T-helper 9 cell (primary cell): ENCODE data around the gene TIMM10B.

ENCODE experiments used
- DNase-seq: peaks from one replicate; pipeline ENCODE4 v3.0.0-alpha.2; 2020
- total RNA-seq, 2 donors: gene quantifications; one replicate each; lab custom pipeline; 2026; lab: John Stamatoyannopoulos, UW

Gene TIMM10B, protein sequence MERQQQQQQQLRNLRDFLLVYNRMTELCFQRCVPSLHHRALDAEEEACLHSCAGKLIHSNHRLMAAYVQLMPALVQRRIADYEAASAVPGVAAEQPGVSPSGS
- total RNA-seq: 48.5 to 59.6 reads per million in 2 donors

- peak; percentile 95 for DNase-seq
Observed at GRCh38 chr11:6481012-6481923, at the start of gene TIMM10B, which contains the start of gene ARFIP2. Gene TIMM10B (plus strand): TSS chr11:6481501. CDS start chr11:6481517, 16 bp downstream. Gene ARFIP2 (minus strand): TSS chr11:6481331. CDS start chr11:6480421, 910 bp downstream.

- DNase-seq: no peak
Observed at GRCh38 chr11:6431861-6432260, 49.4 kb upstream of the TIMM10B start.

GRCh38 chr11:6433998-6434660, 47.2 kb upstream of the TIMM10B start:
- DNase-seq: no peak

DNA sequence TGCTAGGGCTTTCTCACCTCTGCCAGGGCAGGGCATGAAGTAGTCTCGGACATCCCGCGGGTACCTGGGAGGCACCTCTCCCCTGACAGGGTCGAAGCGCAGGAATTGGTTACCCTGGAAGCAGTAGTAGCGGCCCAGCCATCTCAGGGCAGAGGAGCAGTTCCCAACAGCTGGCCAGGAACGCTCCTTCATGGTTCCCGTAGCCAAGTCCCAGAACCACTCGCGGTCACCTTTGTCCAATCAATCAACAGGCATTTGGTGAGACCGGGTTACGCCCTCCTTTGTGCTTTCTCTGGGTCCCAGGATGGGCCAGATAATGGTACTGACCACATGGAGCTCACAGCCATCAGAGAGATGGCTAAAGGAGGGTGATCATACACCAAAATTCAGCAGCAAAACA, 43.9 kb upstream of the TIMM10B start:
- no peak for DNase-seq

DNA sequence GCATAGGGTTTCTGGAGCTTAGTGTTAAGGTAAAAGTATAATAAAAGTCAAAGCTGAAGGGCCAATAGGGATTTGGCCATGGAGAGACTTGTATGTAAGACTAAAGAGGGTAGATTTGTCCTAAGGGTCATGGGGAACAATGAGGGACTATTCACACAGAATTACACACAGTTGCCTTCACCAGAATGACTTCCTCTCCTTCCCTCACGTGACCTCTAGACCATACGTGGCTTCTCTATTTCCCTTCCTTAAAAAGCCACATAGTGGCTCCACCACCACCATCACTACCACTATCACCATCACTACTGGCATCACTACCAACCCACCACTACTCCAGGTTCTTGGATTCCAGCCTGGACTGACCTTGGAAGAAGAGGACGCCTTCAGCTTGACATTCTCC, 43.3 kb upstream of the TIMM10B start:
- DNase-seq: no peak

- no peak for DNase-seq
Observed at GRCh38 chr11:6438979-6439571, 42.2 kb upstream of the TIMM10B start.

DNA sequence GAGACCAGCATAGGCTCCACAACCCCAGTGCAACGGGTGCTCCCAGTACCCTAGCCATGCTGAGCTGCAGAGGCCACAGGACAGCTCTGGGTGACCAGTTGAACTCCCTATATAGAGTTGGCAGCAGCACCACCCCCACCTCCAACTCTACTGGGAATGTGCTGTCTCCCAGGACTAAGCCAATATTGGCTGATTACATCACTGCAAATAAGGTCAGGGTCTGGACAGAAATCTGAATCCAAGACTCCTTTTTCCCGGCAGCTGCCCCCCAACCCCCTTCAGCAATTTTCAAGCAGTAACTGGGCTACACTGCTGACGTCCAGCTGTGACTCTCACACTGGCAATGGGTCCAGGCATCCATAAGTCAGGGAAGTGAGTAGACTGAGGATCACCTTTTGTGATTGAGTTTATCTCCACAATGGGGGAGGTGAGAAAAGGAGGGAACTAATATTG, 40.4 kb upstream of the TIMM10B start, which contains the start of gene HPX:
TSS of gene HPX (minus strand) at position 82 of the 453 bp plus-strand sequence. CDS start at position 58, 24 bp downstream.
- no peak for DNase-seq

DNA sequence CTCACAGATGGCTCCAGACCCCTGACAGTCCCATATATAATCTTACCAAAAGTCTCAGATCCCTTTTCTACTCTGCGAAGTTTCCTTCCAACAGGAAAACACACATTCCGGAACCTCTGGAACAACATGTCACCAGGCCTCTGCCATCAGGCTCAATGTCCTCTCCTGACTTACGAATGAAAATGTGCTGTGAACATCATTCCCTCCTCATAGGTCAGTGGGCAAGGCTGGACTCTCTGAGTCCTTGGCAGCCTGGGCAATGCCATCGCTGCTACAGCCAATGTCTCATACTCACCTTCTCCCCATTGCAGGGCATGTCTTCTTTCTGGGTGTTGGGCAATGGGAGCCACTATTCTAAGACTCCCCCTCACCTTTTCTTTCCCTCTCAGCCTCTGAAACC, 38.9 kb upstream of the TIMM10B start:
- DNase-seq: no peak

DNA sequence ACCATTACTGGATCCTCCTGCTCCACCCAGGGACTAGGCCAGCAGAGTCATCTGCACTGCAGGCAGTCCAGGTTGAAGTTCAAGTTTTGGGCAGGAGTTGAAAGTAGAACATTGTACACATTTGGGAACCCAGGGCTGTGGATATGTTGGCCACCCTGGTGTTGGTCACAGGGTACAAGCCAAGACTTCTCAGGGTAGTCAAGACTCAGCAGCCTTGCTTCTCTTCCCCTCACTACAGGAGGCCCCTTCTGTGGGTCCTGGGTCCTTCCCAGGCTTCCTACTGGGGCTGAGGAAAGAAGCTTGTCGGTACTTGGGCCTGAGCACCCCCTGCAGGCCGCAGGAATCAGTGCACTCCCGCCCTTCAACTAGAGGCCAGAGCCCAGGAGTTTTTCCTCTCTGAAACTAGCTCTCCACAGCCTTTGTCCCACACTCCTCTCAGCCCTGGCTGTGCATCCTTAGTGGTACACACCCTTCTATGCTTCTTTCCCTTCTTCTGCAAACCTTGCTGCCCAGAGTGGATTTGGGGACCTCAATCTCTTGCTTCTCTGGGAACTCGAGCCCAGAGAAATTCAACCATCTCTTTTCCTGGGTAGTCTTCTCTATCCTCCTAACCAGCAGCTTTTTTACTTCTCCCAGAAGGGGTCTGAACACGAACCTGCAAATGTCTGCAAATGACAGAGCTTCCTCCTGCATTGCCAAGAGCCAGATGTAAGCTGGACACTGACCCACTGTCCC, 37.9 kb upstream of the TIMM10B start:
- DNase-seq: peak; percentile 43

GRCh38 chr11:6448574-6448973, 32.7 kb upstream of the TIMM10B start:
- no peak for DNase-seq

DNA sequence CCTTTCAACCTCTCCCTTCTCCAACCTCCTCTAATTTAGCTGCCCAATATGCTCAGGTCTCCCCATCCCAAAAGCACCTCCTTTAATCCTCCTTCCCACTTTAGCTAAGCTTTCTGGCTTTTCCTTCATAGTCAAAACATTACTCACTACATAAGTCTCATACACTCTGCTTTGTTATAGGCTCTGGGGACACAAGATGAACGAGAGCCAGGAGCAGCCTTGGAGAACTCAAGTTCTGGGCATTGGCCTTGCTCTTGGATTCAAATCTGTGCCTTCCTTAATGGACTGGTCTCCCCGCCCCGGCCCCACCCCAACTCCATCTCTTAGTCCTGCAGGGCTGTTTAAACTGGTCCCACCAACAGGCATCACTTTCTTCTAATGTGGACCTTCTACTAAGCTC, 29.1 kb upstream of the TIMM10B start:
- no peak for DNase-seq

DNA sequence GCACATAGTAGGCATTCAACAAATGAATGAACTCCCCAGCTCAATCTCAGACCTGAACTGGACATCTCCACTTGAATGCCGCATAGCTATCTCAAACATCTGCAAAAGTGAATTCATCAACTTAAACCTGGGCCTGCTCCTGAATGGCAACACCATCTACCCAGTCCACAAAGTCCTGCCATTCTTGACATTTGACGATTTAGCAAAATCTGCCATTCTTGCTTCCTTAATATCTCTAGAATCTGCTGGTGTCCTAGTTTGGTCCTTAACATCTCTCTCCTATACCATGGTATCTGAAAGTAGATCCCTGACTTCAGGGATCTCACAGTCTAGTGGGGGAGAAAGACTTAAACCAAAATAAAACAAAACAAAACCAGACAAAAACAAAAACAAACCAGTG, 28.1 kb upstream of the TIMM10B start:
- DNase-seq: no peak

DNA sequence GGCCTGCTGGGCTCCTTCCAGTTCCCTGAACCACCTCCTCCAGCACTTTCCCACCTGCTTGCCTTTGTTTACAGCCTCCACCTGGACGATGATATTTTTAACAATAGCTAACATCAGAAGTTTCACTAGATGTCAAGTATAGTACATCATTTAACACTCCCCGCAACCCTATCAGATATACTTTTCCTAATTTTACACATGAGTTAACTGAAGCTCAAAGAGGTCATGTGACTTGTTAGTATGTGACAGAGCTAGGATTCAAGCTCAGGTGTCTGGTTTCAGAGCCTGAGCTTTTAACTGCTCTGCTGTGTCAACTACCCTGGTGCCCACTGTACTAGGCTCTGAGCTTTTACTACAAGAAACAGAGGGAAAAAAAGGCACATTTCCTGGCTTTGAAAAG, 26.2 kb upstream of the TIMM10B start:
- DNase-seq: no peak

DNA sequence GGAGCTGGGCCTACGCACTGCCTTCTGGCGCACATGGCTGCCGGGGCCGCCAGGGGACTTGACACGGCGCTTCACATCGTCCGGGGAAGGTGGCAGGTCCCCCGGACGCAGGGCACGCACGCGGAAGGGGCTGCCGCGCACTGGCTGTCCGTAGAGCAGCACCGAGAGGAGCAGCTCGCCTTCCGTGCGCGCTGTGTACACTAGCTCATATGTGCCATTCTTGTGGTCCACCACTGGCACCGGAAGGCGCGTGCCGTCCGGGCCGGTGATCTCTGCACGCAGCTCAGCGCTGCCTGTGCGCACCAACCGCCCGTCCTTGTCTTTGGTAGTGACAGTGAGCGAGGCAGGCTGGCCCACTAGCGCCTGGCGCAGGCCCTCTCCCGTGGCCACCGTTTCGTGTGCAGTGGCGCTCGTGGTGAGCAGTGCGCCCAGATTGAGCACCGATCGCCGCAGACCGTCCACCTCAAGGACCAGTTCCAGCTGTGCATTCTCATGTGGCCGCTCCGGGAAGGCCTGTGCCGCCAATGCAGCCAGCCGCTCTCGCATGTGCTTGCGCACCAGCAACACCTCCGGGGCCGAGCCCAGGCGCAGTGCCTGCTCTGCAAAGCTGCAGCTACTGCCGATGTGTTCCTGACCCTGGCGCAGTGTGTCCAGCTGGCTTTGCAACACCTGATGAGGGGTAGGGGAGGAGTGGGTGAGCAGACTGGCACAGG, 24.8 kb upstream of the TIMM10B start:
- DNase-seq: no peak

DNA sequence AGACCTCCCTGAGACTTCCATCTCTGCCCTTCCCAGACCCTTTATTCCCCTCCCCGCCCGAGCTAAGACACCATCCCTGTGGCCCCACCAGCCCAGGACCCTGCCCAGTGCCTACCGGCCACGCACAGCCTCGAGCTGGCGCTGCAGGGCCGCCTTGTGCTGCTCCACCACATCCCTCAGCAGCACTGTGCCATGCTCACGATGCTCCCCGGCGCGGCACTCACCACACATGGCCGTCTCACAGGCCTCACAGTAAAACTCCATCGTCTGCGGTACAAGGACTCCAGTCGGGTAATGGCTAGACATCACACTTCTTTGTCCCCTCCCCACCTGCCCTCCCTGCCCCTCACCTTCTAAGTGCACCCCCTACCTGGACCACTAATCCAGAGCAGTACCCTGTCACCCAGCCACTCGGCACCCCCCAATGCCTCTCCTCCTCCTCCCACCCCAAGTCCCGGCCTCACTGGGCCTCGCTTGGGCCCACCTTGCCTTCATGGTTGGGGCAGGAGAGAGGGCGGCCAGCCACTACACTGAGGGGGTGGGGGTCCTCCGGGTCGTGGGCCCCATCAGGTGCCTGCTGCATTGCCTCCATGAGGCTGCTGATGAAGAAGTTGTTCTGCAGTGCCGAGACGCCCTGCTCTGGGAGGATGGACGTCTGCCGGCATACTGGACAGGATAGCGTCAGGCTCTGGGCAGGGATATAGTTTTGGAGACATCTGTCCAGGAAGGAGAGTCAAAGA, 23.6 kb upstream of the TIMM10B start:
- DNase-seq: no peak

DNA sequence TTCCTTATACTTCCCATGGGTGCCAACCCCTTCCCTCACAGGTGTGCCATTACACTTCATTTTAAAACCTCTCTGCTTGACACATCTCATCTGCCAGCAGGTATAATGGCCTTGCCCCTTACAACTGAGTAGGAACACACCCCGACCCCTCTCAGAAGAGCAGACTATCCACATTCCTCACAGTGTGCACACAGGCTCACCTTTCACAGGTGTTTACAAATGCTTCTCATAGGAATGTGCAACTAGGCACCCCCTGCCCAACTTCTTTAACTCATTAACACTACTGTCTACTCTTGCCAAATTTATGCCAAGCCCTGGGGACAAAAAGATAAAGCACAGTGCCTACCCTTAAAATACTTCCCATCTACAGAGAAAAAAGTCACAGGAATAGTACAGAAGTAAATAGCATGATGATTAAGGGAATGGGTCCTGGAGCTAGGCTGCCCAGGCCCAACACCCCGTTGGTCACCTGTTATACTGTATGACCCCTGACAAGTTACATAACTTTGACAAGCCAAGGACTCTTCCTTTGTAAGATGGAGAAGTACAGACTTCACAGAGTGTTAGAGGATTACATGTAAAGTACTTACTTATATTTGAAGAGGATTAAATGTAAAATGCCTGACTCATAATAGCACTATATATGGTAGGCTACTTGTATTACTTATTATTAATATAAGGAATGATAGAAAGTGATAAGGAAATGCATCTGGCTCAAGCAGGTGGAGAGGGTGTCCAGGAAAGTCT, 22.8 kb upstream of the TIMM10B start:
- no peak for DNase-seq

- DNase-seq: no peak
Observed at GRCh38 chr11:6459099-6459450, 22.2 kb upstream of the TIMM10B start.

DNA sequence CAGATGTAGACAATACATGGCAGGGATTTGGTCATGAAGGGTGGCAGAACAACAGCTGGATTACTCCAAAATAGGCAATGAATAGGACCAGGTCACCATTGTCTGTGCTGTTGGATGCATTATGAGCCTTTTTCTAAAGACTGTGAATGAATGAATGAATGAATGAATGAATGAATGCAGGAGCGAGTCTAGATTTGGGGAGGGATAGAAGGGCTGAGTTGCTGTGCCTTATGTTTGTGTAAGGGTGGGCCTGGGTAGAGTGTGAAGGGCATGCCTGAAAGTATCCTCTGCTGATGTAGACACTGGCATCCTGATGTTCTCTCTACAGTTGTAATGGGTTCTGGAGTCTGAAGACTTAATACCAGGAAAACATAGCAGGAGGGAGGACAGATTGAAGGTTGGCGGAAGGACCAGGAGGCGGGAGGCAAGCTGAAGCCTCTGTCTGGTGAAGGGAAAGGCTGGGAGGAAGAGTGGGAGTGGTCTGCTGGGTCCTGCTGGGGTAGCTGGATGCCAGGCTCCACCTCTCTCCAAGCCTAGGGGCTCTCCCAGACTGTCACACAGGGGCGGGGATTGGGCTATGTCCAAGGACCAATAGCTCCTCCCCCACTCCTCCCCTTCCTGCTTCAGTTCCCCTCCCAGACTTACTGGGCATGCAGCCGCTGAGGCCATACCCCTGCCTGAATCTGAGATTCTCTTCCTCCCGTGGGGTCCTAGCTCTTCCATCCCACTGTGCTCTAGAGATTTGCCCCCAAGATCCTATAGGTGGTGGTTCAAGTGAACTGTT, 12.4 kb upstream of the TIMM10B start:
- no peak for DNase-seq

DNA sequence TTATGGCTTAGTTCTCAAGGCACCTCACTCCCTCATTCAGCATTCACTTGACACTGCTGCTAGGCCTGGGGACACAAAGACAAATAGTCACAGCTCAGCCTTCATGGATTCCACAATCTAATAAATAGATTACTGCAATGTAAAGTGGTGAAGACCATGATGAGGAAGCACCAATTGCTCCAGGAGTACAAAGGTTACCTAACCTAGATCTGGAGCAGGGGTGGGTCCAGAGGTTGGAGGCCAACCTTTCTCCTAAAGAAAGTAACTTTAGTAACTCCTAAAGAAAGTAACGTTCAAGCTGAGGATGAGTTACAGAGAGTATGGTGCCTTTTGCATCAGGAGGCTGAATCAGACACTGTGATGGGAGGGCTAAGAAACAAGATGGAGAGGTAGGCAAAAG, 11.7 kb upstream of the TIMM10B start:
- DNase-seq: no peak
